COLO668 (cell line): ENCODE results near the gene AAMDC.
A peak's percentile ranks its signal among the peaks of the same experiment; 100 is the strongest.
"Not testable (repeated sequence)": the region's sequence is repeated elsewhere in the genome, so short reads cannot be mapped to it uniquely, and the experiment has no call there.

Experiments used
- DNase-seq: peaks from one replicate; lab custom pipeline; 2025; ENCODE audit not compliant: unreplicated experiment; lab: John Stamatoyannopoulos, UW

AAMDC gene

DNA sequence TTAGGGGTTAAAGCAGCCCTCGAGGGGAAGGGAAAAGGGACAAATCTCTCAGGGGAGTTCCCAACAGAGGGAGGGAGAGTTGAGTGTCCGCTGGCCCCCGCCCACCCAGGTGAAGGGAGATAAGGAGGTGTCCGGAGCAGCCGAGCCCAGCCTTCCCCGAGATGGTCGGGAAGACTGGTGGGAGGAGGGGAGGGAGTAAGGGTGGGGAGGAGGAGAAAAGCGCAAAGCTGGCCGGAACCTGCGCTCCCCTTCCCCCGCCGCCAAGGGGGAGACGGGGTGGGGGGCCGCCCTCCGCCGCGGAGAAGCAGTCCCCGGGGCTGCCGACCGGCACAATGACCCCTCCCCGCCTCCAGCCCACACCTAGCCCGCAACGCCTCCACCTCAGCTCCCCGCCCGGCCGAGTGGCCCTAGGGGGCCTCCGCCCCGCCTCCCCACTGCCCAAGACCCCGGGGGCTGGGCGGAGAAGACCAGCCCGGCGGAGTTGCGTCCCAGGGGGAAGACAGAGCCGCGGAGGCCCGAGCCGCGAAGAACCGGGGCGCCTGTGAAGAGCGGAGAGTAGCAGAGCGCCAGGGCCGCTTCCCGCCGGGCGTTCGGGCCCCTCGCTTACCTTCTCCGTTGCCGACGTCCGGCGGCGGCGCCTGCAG lies 901 bp upstream of the AAMDC start:
- peak; percentile 59 for DNase-seq

DNA sequence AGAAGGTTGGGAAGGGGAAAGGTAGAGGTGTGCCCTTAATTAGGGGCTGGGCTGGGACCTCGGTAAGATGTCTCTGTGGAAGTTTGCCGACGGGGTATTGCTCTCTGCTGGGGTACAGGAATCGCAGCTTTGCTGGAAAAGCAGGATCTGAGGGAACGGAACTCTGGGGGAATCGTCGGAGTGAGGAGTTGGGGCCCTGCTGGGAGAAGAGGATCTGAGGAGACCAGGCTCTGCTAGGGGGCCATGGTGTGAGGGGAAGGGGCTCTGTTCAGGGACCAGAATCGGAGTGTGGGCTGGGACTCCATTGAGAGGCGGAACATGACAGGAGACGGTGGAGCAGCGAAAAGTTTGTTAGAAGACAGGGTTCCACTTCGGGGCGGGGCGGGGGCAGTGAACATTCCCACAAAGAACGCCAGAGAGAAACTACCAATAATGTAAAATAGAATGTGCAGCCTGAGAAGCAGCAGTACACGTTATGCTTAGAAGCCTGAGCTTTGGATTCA lies 456 bp downstream of the AAMDC start:
- peak; percentile 17 for DNase-seq

DNA sequence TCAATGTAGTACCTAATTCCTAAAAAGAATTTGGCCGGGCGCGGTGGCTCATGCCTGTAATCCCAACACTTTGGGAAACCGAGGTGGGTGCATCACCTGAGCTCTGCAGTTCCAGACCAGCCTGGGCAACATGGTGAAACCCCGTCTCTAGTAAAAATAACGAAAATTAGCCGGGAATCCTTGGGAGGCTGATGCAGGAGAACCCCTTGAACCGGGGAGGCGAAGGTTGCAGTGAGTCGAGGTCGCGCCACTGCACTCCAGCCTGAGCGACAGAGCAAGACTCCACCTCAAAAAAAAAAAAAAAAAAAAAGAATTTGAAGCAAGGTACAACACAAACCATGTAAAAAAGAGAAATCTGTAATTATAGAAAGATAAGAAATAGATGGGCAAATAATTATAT lies 1.2 kb downstream of the AAMDC start:
- not testable (repeated sequence) for DNase-seq

DNA sequence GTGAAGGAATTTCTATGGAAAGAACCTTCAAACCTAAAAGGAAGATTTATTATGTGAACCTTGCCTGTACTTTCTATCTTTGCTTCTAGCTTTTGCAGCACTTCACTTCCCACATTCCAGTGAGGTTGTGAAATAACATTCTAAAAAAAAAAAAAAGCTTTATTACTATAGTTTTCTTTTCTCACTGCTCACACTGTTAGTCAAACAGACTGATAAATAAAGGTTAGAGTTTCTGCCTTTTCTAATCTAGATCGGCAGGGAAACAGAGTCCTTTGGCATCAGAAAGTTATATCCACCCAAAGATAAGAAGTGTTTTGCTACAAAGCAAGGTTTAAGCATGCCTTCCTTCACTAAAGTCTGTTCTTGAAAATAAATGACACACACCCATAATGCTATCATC lies 2.8 kb downstream of the AAMDC start:
- no peak for DNase-seq

DNA sequence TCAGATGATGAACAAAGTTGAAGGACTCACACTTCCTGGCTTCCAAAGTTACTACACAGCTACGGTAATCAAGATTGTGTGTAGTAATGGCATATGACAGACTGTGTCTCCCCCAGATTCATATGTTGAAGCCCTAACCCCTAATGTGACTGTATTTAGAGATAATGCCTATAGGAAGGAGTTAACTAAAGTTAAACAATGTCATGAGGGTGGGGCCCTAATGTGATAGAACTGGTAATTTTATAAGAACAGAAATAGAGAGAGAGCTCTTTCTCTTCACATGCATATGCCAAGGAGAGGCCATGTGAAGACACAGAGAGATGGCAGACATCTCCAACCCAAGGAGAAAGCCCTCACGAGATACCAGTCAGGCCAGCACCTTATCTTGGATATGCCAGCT lies 8.0 kb downstream of the AAMDC start:
- no peak for DNase-seq

DNA sequence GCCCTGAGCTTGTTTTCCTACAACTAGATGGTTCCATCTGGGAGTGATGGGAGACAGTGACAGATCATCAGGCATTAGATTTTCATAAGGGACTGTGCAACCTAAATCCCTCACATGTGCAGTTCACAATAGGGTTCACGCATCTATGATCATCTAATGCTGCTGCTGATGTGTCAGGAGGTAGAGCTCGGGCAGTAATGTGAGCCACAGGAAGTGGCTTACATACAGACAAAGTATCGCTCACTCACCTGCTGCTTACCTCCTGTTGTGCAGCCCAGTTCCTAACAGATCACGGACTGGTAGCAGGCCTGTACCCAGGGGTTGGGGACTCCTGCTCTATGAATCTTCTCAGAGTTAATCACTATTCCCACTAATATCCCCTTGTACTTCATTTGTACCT lies 12.4 kb downstream of the AAMDC start:
- DNase-seq = no peak

DNA sequence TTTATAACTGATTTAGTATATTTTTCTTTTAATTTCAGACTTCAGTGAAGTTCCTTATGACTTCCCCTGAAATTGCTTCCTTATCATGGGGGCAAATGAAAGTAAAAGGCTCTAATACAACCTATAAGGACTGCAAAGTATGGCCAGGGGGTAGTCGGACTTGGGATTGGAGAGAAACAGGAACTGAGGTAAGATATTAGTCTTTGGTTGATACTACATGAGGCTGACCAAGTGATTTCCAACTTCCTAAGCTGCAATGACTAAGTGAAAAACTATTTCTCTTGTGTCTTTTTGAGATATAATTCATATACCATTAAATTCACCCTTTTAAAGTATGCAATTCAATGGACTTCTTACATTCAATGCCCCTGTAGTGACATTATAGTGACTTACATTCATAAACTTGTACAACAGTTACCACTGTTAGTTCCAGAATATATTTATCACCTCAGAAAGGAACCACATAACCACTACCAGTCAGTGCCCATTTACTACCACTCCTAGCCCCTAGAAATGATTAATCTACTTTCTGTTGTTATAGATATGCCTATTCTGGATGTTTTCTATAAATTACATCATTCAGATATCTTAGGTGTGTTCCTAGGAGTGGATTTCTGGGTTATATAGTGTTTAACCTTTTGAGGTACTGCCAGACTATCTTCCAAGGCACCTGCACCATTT lies 21.6 kb downstream of the AAMDC start:
- no peak for DNase-seq

DNA sequence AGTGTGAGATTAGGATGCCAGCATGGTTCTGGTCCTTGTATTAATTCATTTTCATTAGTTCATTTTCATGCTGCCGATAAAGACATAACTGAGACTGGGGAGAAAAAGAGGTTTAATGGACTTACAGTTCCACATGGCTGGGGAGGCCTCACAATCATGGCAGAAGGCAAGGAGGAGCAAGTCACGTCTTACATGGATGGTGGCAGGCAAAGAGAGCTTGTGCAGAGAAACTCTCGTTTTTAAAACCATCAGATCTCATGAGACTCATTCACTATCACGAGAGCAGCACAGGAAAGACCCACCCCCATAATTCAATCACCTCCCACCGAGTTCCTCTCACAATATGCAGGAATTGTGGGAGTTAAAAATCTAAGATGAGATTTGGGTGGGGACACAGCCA lies 22.8 kb downstream of the AAMDC start:
- DNase-seq = not testable (repeated sequence)

DNA sequence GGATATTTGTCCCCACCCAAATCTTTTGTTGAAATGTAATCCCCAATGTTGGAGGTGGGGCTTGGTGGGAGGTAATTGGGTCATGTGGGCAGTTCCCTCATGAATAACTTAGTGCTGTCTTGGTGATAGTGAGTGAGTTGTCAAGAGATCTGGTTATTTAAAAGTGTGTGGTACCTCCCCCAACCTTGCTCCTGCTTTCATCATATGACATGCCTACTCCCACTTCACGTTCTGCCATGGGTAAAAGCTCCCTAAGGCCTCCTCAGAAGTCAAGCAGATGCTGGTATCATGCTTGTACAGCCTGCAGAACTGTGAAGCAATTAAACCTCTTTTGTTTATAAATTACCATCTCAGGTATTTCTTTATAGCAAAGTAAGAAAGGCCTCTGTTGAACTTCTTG lies 30.6 kb downstream of the AAMDC start:
- no peak for DNase-seq

DNA sequence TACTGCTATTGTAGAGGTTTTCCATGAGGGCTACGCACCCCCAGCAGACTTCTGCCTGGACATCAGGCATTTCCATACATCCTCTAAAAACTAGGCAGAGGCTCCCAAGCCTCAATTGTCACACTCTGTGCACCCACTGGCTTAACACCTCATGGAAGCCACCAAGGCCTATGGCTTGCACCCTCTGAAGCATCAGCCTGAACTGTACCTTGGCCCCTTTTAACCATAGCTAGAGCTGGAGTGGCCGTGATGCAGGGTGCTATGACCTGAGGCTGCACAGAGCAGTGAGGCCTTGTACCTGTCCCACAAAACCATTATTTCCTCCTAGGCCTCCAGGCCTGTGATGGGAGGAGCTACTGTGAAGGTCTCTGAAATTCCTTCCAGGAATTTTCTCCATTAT lies 33.9 kb downstream of the AAMDC start:
- DNase-seq = no peak

DNA sequence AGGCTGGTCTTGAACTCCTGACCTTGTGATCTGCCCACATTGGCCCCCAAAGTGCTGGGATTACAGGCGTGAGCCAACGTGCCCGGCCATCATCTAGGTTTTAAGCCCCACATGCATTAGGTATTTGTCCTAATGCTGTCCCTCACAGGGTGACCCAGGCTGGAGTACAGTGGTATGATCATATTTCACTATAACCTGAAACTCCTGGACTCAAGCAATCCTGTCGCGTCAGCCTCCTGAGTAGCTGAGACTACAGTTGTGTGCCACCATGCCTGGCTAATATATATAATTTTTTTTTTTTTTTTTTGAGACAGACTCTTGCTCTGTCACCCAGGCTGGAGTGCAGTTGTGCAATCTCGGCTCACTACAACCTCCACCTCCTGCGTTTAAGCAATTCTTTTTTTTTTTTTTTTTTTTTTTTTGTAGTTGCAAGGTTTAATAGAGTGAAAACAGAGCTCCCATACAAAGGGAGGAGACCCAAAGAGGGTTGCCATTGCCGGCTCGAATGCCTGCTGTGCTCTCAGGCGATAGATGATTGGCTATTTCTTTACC lies 37.0 kb downstream of the AAMDC start:
- DNase-seq = not testable (repeated sequence)

GRCh38 chr11:77861444-77861843 lies 40.5 kb downstream of the AAMDC start:
- DNase-seq = not testable (repeated sequence)

- DNase-seq = no peak
These were observed 44.9 kb downstream of the AAMDC start for GRCh38 chr11:77865805-77866204.

- DNase-seq = no peak
These were observed 45.4 kb downstream of the AAMDC start for GRCh38 chr11:77866336-77866735.

DNA sequence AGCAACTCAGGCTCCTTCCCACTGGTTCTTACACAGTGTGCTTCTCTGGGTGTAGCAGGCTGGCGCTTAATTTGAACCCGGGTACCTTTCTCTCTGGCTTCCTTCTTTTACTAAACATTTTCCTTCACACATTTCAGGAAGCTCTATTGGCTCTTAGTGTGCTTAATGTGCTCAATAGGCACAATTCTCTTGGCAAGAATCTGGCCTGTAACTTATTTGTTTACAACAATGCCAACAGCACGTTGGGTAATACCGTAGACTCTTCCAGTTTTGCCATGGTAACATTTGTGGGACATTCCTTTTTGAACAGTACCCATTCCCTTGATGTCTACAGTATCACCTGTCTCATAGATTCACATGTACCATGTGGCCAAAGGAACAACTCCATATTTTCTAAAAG lies 47.8 kb downstream of the AAMDC start:
- DNase-seq = no peak

DNA sequence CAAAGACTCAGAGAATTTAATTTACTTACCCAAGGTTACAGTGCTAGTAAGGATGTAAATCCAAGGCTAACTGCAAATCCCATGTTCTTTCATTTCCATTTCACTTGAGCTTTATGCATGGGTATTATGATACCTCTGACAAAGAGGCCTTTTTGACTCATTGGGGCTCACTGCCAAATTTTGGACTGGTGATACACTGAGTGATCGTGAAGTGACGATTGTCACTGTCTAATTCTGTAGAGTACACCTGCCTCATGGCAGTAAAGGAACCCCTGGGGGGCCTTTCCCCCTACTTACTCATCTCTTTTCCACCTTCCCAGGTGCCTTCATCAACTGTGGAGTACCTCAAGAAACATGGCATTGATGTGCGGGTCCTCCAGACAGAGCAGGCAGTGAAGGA lies 50.9 kb downstream of the AAMDC start:
- DNase-seq = no peak

- DNase-seq = no peak
These were observed 52.4 kb downstream of the AAMDC start for GRCh38 chr11:77873345-77873744.

DNA sequence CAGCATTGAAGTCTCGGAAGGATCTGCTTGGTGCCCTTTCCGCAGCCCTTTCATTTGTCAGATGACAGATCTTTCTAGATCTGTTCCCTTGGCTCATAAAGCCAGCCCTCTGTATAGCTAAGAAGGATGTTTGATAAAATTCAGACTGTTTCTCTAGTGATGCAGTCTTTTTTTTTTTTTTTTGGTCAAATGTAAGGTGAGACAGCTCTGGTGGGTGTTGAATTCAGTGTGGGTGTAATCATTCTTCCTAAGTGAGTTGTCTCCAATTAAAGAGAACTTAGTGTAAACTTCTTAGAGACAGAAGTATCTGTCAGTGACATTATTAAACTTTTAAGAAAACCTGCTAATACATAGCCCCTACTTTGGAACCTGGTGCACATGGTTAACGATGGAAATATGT lies 53.3 kb downstream of the AAMDC start:
- DNase-seq = no peak

DNA sequence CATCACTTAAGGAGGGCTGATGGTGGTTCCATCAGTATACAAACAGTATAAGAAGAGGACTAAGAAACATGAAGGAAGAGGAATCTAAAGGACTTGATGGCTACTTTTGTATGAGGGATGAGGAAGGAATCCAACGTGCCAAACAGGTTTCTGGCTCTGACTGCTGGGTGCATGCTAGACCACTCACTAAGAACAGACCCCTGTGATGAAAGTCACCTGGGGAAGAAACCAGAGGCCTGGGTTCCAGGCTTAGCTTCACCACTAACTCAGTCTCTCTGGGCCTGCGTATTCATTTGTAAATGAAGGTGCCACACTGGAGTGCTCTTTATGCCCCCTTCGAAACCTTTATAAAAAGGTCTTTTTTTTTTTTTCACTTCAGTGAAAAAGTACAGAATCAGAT lies 55.1 kb downstream of the AAMDC start:
- DNase-seq = no peak

DNA sequence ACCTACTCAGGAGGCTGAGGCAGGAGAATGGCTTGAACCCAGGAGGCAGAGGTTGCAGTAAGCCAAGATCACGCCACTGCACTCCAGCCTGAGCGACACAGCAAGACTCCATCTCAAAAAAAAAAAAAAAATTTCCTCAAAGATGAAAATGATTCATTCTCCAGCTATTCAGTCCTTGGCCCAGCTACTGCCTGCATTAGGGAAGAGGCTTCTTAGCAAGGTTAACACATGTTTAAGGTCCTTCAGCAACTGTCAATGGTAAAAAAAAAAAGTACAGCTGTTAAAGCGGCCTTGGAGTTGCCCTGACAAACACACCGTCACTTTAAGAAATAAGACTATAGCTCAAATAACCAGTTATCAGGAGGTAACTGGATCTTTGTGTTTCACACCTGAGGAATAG lies 57.3 kb downstream of the AAMDC start:
- not testable (repeated sequence) for DNase-seq

GRCh38 chr11:77879218-77879617 lies 58.3 kb downstream of the AAMDC start:
- no peak for DNase-seq

GRCh38 chr11:77882396-77882795 lies 61.5 kb downstream of the AAMDC start:
- no peak for DNase-seq
